HEK293T (cell line): ENCODE measurements around the gene SLC2A4RG.

Source experiments
- CTCF ChIA-PET: fragments of 350-600 bp; formaldehyde crosslinking; extraction: SDS; loops from one replicate; lab custom pipeline; 2021; ENCODE audit warnings: antibody characterized with exemption, inconsistent platforms; lab: Yijun Ruan, JAX
- POLR2A ChIA-PET: fragments of 350-600 bp; formaldehyde crosslinking; extraction: SDS; loops from one replicate; lab custom pipeline; 2020; ENCODE audit warnings: antibody characterized with exemption, inconsistent platforms; lab: Yijun Ruan, JAX
- DNase-seq: peaks from one replicate; pipeline ENCODE4 v3.0.0; 2012; ENCODE audit warnings: mixed read lengths; ENCODE audit errors: extremely low spot score
- ARNT ChIP-seq: fragments of 450-650 bp; IDR thresholded peaks from 2 replicates; pipeline ENCODE4 v1.6.1; 2017; ENCODE audit warnings: mild to moderate bottlenecking
- BHLHE40 ChIP-seq: fragments of 450-650 bp; IDR thresholded peaks from 2 replicates; pipeline ENCODE4 v1.6.1; 2016; ENCODE audit warnings: mild to moderate bottlenecking, moderate library complexity, borderline replicate concordance
- CTBP1 ChIP-seq: fragments of 450-650 bp; IDR thresholded peaks from 2 replicates; pipeline ENCODE4 v1.6.1; 2016; ENCODE audit warnings: borderline replicate concordance
- ELF4 ChIP-seq: fragments of 450-650 bp; IDR thresholded peaks from 2 replicates; pipeline ENCODE4 v1.6.1; 2017; ENCODE audit warnings: antibody characterized with exemption
- FOXA1 ChIP-seq: fragments of 450-650 bp; IDR thresholded peaks from 2 replicates; pipeline ENCODE4 v1.6.1; 2016; ENCODE audit warnings: mild to moderate bottlenecking
- FOXK2 ChIP-seq: fragments of 450-650 bp; IDR thresholded peaks from 2 replicates; pipeline ENCODE4 v1.6.1; 2016; ENCODE audit warnings: mild to moderate bottlenecking
- FOXM1 ChIP-seq: fragments of 450-650 bp; IDR thresholded peaks from 2 replicates; pipeline ENCODE4 v1.6.1; 2017; ENCODE audit warnings: mild to moderate bottlenecking, borderline replicate concordance
- HDGF ChIP-seq: fragments of 450-650 bp; IDR thresholded peaks from 2 replicates; pipeline ENCODE4 v1.6.1; 2017; ENCODE audit warnings: antibody characterized with exemption, borderline replicate concordance
- L3MBTL2 ChIP-seq: fragments of 450-650 bp; conservative IDR thresholded peaks from 2 replicates; pipeline ENCODE4 v1.6.1; 2016; ENCODE audit warnings: mild to moderate bottlenecking
- LEF1 ChIP-seq: fragments of 450-650 bp; IDR thresholded peaks from 2 replicates; pipeline ENCODE4 v1.6.1; 2017; ENCODE audit warnings: mild to moderate bottlenecking, borderline replicate concordance
- NFRKB ChIP-seq: fragments of 450-650 bp; IDR thresholded peaks from 2 replicates; pipeline ENCODE4 v1.6.1; 2016; ENCODE audit warnings: mild to moderate bottlenecking, moderate library complexity
- PKNOX1 ChIP-seq: fragments of 450-650 bp; IDR thresholded peaks from 2 replicates; pipeline ENCODE4 v1.6.1; 2016
- SP1 ChIP-seq: fragments of 450-650 bp; IDR thresholded peaks from 2 replicates; pipeline ENCODE4 v1.6.1; 2017
- SUZ12 ChIP-seq: fragments of 450-650 bp; IDR thresholded peaks from 2 replicates; pipeline ENCODE4 v1.6.1; 2016; ENCODE audit warnings: mild to moderate bottlenecking
- TARDBP ChIP-seq: fragments of 450-650 bp; IDR thresholded peaks from 2 replicates; pipeline ENCODE4 v1.6.1; 2016
- ZNF384 ChIP-seq: fragments of 450-650 bp; IDR thresholded peaks from 2 replicates; pipeline ENCODE4 v1.6.1; 2016

Gene SLC2A4RG

GRCh38 chr20:63705232-63706026, 34.1 kb upstream of the SLC2A4RG start:
- POLR2A ChIA-PET = no interaction called here
- CTCF ChIA-PET = no interaction called here
- TF ChIP-seq HDGF (no peak), BHLHE40 (no peak), CTBP1 (no peak), FOXA1 (no peak), ARNT (no peak), FOXM1 (no peak), LEF1 (no peak), ELF4 (no peak), ZNF384 (no peak), FOXK2 (no peak), NFRKB (no peak), TARDBP (no peak), PKNOX1 (no peak), L3MBTL2 (no peak), SUZ12 (no peak), SP1 (no peak)
- peak; percentile 3 for DNase-seq

- TF ChIP-seq SP1 (no peak), TARDBP (no peak), NFRKB (no peak), FOXA1 (no peak), CTBP1 (no peak), FOXK2 (no peak), BHLHE40 (no peak), L3MBTL2 (no peak), LEF1 (no peak)
- ChIA-PET CTCF (no interaction called here), POLR2A (no interaction called here)
- peak; percentile 6 for DNase-seq
Observed at GRCh38 chr20:63706027-63706695, 33.4 kb upstream of the SLC2A4RG start.

GRCh38 chr20:63706852-63707557, 32.6 kb upstream of the SLC2A4RG start:
- no peak for TF ChIP-seq ARNT
- TF ChIP-seq PKNOX1 = no peak
- TF ChIP-seq BHLHE40 = no peak
- no peak for TF ChIP-seq FOXM1
- no peak for TF ChIP-seq TARDBP
- no peak for TF ChIP-seq NFRKB
- TF ChIP-seq LEF1 = no peak
- no peak for TF ChIP-seq ELF4
- no peak for TF ChIP-seq SUZ12
- no peak for TF ChIP-seq FOXA1
- TF ChIP-seq HDGF = no peak
- TF ChIP-seq L3MBTL2 = no peak
- TF ChIP-seq CTBP1 = no peak
- TF ChIP-seq FOXK2 = no peak
- POLR2A ChIA-PET = interaction anchor here (0.6 to 1.7 kb wide), 13 partner anchors 8 to 169 kb away, joined by 3 to 9 read pairs (median 4); partner anchors contain the start of genes LIME1, PTK6, RTEL1 and SLC2A4RG
- DNase-seq = peak; percentile 47
- CTCF ChIA-PET = no interaction called here

GRCh38 chr20:63707558-63708300, 31.8 kb upstream of the SLC2A4RG start, which contains the start of the genes ARFRP1 and ZGPAT:
Gene ARFRP1, minus strand, starts transcription at chr20:63707976. Its CDS starts 885 bp downstream, at chr20:63707091.
Gene ZGPAT, plus strand, starts transcription at chr20:63708039. Its CDS starts 542 bp downstream, at chr20:63708581.
- ChIA-PET CTCF (interaction anchor here (0.6 kb wide), 1 partner anchor 31 kb away, joined by 3 read pairs; the partner anchor contains the start of gene SLC2A4RG), POLR2A (interaction anchor here (0.6 to 2.0 kb wide), 20 partner anchors 9 to 170 kb away, joined by 3 to 17 read pairs (median 4); partner anchors contain the start of genes HELZ2, LIME1, PTK6 and RTEL1)
- TF ChIP-seq ELF4 = 0 out of 2 replicates have a peak, but pooled peaks have one; percentile 15
- 0 out of 2 replicates have a peak, but pooled peaks have one; percentile 1 for TF ChIP-seq ARNT
- TF ChIP-seq ZNF384 = no peak
- 0 out of 2 replicates have a peak, but pooled peaks have one; percentile 60 for TF ChIP-seq HDGF
- peak; percentile 91 for DNase-seq
